Right ventricle myocardium superior (tissue), 1 donor: ENCODE results near the gene MRFAP1. TPM values are rescaled to one million over a fixed set of nuclear protein-coding genes. Genes with fewer than 3 reads are reported as not detected.
"Not testable (repeated sequence)": the region's sequence is repeated elsewhere in the genome, so short reads cannot be mapped to it uniquely, and the experiment has no call there.

Experiments
- ATAC-seq: fragments of 200-7000 bp; cut with Tn5 transposase; one replicate; pipeline ENCODE4 v1.9.1; 2020; ENCODE audit warnings: mild to moderate bottlenecking; ENCODE audit not compliant: poor library complexity
- DNase-seq: peaks from one replicate; pipeline ENCODE4 v3.0.0-alpha.2; 2020
- intact Hi-C: fragments of 100-400 bp; cut with DNase I; formaldehyde crosslinking; loops from one replicate; pipeline ENCODE4 v1.11.2; 2022
- total RNA-seq: library from RNA; stranded (reverse); fragmentation: NEBNext Ultra II Directional; extraction: Animal tissue kit (Norgen Biotek cat#: 25700); gene quantifications from one replicate; pipeline ENCODE4 v1.2.1, GENCODE V29; 2021
- donor health status: DM: no; HTN: yes; CAD: no; lungs with severe emphysema.

MRFAP1 gene
- total RNA-seq, 1 donor from 2014 or later = 219 TPM

GRCh38 chr4:6657242-6658208, 17.0 kb downstream of the MRFAP1 start:
- intact Hi-C loops = no loop called here
- no peak for DNase-seq
- ATAC-seq = no peak

- intact Hi-C loops = no loop called here
- DNase-seq = no peak
- peak; percentile 31 for ATAC-seq
Observed at GRCh38 chr4:6658209-6658595, 17.7 kb downstream of the MRFAP1 start.

GRCh38 chr4:6658597-6659075, 18.2 kb downstream of the MRFAP1 start:
- intact Hi-C loops = no loop called here
- peak; percentile 70 for DNase-seq
- peak; percentile 85 for ATAC-seq

GRCh38 chr4:6659897-6660296, 19.4 kb downstream of the MRFAP1 start:
- ATAC-seq = no peak
- no peak for DNase-seq
- intact Hi-C loops = no loop called here

- DNase-seq (no peak), ATAC-seq (no peak)
- intact Hi-C loops = no loop called here
Observed at GRCh38 chr4:6660430-6660829, 19.9 kb downstream of the MRFAP1 start.

GRCh38 chr4:6662591-6662990, 22.1 kb downstream of the MRFAP1 start:
- ATAC-seq (no peak), DNase-seq (no peak)
- intact Hi-C loops = no loop called here

GRCh38 chr4:6663596-6664393, 23.3 kb downstream of the MRFAP1 start:
- no peak for DNase-seq
- peak; percentile 38 for ATAC-seq
- intact Hi-C loops = no loop called here

- DNase-seq (no peak), ATAC-seq (no peak)
- intact Hi-C loops = no loop called here
Observed at GRCh38 chr4:6665320-6665654, 24.8 kb downstream of the MRFAP1 start.

GRCh38 chr4:6668391-6668790, 27.9 kb downstream of the MRFAP1 start:
- ATAC-seq (no peak), DNase-seq (no peak)

GRCh38 chr4:6671648-6672047, 31.2 kb downstream of the MRFAP1 start:
- ATAC-seq = no peak
- no peak for DNase-seq
- intact Hi-C loops = no loop called here

More at GRCh38 chr4:6668391-6668790, 27.9 kb downstream of the MRFAP1 start:
- intact Hi-C loops = no loop called here

GRCh38 chr4:6672131-6672530, 31.6 kb downstream of the MRFAP1 start:
- no peak for ATAC-seq
- intact Hi-C loops = no loop called here
- no peak for DNase-seq

GRCh38 chr4:6672541-6673190, 32.2 kb downstream of the MRFAP1 start:
- intact Hi-C loops, ATAC-seq: not testable (repeated sequence)
- peak; percentile 43 for DNase-seq

- peak; percentile 46 for DNase-seq
- peak; percentile 42 for ATAC-seq
- intact Hi-C loops = not testable (repeated sequence)
Observed at GRCh38 chr4:6673191-6673659, 32.7 kb downstream of the MRFAP1 start.

GRCh38 chr4:6673660-6674499, 33.4 kb downstream of the MRFAP1 start:
- peak; percentile 97 for ATAC-seq
- peak; percentile 95 for DNase-seq
- intact Hi-C loops = no loop called here

- DNase-seq = peak; percentile 46
- intact Hi-C loops = no loop called here
- ATAC-seq = peak; percentile 3
Observed at GRCh38 chr4:6674500-6675149, 34.1 kb downstream of the MRFAP1 start.

- DNase-seq = no peak
- intact Hi-C loops = no loop called here
- ATAC-seq = no peak
Observed at GRCh38 chr4:6676722-6677558, 36.5 kb downstream of the MRFAP1 start.
